OCI-LY3 (cell line): ENCODE results near the gene CACNA1F.

Experiments
- CTCF ChIP-seq: fragments of 200-600, 300-600 bp; sonication (generic); IDR thresholded peaks from 2 replicates; pipeline ENCODE4 v1.5.1; 2014; ENCODE audit warnings: antibody characterized with exemption, low read length, low read depth
- EZH2phosphoT487 ChIP-seq: fragments of 200-600 bp; shearing (Covaris generic); IDR thresholded peaks from 2 replicates; pipeline ENCODE4 v1.6.1; 2018; ENCODE audit warnings: antibody characterized with exemption, mixed run types, low read depth

DNA sequence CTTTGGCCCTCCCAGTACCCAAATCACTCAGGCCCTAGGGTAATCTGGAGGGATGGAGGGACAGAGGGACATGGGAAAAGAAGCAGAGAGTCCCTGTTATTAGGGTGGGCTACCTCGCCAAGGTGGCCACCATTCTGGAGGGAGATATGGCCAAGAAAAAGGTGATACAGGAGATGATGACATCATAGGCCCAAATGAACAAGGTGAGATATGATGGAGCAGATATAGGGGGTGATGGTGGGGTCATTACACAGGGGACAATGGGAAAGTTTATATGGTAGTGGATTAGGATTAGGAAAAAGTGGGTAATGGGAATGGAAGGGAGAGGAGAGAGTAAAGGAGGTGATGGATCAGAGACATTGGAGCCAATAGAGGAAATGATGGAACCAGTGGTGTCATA, 20.3 kb downstream of the CACNA1F start:
- TF ChIP-seq CTCF (no peak), EZH2phosphoT487 (no peak)
